HS-5 (cell line): ENCODE measurements around the gene ADAM15.

ENCODE experiments used
- DNase-seq: peaks from one replicate; pipeline ENCODE4 v3.0.0-alpha.2; 2012; ENCODE audit warnings: low read depth

The ADAM15 gene

DNA sequence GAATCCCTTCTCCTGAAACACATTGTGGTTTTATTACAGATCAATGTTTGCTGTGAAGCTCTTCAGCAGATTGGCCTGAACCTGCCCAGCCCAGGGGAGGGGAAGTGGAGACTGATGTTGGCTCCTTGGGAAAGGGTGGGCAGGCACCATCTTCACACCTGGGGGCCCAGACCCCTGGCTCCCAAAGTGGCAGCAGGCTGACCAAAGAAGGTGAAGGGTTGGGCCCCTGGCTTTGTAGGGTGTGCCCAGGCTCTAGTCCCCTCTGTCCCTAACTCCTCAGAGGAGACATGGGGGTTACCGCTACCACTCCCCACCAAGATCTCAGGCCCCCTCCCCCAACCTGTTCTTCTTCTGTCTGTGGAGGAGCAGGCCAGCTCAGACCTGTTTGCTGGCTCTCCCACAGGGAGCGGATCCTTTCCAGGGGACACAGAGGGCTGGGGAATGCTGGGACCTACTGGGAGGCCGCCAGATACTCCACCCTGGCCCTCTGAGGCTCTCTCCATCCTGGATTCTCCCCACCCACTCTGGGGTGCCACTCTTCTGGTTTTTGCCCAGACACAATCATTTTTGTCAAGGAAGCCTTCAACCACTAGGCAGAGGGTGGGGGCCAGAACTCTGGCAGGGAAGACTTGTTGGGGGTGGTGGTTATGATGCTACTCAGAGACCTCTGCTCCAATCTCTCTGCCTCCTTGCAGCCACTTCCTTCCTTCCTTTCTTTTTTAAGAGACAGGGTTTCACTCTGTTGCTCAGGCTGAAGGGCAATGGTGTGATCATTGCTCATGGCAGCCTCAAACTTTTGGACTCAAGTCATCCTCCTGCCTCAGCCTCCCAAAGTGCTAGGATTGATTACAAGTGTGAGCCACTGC is 22.5 kb downstream of the ADAM15 start:
- no peak for DNase-seq

DNA sequence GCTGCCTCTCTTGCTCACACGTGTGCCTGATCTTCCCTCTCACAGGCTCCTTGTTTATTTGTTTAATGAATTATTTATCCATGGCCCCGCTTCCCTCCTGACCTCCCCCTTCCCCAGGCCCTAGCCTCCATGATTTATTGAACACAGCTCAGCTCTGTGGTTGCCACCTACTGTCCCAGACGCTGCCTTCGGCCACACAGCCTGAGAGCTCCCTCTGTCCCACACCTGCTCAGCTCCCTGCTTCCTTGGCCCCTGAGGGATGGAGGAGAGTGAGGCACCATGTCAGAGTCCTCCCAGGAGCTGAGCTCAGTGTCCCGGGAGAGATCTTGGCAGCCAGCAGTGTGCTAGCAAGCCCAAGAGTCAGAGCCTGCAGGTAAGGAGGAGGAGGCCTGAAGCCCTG is 24.4 kb downstream of the ADAM15 start:
- DNase-seq = no peak

DNA sequence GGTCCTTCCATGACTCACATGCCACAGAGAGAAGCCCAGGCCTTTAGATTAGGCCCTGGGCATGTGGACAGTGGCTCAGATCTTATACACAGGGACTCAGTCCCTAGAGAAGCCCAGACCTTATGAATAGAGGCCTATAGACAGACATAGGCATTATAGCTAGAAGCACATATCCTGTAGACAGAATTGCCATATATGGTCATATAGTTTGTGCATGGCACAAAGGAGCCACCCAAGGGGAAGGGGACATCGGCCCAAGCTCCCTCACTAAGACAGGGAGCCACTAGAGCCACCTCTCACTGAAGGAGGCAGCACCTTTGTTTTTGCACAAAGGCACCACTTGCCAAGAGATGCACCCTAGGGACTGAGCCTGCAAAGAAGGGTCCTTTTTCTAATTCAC is 25.3 kb downstream of the ADAM15 start:
- DNase-seq = no peak

DNA sequence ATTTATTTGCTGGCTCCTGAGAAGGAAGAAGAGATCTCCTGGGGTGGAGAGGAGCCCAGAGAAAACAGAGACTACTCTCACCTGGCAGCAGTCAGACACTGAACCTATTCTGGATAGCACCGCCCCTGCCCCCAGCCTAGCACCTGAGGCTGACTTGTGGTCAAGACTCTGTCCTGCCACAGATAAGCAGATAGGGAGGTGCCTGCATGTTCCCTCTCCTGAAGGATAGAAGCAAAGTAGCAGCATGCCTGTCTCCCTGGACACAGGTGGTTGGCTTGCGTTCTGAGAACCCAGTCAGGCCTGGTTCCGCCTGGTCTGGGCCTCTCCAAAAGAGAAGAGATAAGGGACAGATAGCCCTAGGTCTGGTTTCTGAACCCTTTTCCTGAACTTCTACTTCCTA is 26.2 kb downstream of the ADAM15 start:
- no peak for DNase-seq

DNA sequence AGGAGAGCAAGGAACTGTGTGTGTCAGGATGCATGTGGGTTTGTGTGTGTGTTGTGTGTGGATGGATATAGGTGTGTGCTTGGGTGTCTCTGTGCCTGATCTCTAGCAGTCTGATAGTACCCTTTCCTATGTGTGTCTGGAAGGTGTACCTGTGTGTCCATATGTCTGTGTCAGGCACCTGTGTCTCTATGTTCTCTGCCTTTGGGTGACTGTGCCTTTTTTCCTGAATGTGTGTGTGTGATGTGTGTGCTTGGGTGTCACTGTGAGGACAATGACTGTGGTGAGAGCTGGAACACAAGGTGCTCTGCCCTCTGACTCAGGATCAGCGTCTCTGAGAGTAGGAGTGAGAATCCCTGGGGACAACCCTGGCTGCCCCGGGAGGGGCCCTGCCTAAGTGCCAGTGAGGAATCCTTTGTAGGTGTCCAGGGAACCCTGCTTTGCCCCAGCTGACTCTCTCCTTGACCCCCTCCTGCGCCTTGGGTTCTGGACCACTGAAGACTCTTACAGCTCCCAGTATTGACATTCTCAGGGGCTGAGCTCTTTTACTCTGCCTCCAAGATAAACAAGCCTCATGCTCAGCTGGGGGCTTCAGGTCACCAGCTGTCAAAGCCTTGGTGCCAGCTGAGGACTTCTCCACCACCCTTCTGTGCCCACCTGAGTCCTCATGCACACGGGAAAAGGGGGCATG is 26.8 kb downstream of the ADAM15 start:
- DNase-seq = no peak

DNA sequence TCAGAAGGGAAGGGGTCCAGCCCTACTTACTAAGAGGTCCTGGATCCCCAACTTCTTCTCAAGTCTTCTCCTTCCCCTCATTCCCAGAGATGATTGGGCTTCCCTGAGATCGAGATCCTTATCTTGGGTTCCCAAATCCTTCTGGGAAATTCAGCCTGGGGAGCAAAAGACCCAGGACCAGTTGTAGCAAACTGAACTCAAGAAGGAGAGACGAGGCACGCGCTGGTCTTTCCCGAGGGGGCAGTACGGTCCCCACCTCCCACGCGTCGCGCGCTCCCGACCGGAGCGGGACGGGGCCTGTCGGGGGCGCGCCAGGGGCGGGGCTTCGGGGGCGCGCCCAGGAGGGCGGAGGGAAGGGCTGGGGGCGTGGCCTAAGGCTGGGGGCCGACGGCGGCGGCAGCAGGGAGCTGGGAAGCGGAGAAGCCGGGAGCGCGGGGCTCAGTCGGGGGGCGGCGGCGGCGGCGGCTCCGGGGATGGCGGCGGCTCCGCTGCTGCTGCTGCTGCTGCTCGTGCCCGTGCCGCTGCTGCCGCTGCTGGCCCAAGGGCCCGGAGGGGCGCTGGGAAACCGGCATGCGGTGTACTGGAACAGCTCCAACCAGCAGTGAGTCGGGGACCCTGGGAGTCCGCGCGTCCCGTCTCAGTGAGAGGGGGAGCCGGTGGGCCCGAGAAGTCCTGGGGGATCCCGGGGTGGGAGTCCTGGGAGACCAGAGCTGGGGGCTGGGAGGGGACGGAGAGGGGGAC is 27.5 kb downstream of the ADAM15 start, which contains the start of gene EFNA3:
EFNA3 (plus strand) TSS at position 369 of the 741 bp plus-strand sequence; CDS start at position 474, 105 bp downstream.
- DNase-seq = no peak

DNA sequence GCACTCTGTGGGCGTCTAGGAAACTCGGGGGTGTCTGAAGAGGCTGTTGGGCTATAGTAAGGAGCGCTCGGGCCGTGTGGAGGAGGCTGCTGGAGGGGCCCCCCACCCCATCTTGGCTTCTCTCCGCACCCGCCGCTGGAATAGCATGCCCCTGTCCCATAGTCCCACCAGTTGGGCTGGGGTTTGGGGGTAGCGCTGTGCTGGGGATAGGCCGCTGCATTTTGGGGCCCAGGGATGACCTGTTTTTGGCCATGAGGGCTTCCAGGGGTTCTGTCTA is 28.0 kb downstream of the ADAM15 start:
- no peak for DNase-seq

DNA sequence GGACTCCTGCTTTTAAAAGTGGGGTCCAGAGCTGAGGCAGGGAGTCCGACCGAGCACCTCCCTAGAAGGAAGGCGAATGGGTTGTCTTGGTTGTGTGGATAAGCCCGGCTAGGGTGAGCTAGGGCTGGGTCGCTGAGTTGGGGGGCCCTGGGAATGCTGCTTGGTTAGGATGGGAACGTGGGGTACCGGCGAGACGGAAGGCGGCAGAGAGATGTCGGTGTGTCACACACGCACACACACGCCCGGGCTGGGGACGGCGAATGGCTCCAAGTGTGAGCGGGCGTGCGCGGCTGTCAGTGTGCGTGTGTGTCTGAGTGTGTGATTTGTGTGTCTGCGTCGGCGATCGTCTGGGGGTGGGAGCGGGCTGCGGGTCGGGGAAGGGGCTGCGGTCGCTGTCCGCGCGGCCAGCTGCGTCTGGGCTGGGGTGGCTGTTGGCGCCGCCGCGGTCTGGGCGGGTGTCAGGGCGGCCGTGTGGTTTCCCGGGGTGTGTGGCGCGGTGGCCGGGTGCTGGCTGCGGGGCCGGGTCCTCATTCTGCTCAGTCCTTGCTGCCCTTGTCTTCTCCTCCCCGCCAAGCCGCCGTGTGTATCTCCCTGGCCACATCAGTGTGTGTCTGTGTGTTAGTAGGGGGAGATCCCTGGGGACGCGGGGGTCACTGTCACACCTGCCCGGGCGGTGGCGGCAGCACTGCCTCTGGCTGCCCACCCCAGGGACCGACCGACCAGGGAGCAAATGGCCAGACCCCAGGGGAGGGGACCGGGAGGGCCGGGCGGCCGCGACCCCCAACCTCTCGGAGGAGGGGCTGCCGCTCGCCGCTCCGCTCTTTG is 28.6 kb downstream of the ADAM15 start:
- no peak for DNase-seq

DNA sequence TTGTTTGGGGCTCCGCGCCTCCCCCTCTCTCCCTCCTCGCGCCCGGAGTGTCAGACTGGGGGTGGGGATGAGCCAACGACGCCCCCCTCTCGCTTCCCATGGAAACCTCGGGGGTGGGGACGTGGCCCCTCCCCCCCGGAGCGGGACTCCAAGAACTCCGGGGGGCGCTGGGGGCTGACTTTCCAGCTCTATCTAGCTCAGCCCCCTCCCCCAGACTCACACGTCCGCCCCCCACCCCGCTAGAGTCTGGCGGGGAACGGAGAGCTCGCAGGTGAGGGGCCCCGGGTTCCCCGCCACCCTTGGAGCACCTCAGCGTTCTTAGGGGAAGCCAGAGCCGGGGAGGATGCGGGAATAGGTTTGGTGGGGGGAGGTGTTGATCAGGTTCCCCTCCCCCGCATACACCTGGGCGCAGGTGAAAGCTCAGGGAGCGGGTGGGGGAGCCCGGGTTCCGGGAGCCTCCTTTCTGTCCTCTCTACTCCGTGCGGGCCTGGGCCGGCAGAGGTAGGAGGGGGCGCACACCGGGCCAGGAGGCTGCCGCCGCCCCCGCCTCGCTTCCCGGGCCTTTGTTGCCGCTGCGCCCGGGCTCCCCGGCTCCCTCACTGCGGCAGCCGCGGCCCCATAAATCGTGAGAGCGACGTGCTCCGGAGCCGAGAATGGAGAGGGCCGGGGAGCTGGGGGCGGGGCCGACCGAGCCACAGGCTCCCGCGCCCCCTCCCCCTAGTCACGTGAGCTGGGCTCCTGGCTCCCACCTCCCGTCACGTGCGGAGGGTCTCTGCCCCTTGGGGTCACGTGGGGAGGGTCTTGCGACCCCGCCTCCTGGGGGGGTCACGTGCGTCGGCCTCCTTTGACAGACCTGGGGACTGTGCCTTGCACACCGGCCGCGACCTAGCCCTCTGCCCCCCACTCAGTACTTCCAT is 29.5 kb downstream of the ADAM15 start:
- no peak for DNase-seq

DNA sequence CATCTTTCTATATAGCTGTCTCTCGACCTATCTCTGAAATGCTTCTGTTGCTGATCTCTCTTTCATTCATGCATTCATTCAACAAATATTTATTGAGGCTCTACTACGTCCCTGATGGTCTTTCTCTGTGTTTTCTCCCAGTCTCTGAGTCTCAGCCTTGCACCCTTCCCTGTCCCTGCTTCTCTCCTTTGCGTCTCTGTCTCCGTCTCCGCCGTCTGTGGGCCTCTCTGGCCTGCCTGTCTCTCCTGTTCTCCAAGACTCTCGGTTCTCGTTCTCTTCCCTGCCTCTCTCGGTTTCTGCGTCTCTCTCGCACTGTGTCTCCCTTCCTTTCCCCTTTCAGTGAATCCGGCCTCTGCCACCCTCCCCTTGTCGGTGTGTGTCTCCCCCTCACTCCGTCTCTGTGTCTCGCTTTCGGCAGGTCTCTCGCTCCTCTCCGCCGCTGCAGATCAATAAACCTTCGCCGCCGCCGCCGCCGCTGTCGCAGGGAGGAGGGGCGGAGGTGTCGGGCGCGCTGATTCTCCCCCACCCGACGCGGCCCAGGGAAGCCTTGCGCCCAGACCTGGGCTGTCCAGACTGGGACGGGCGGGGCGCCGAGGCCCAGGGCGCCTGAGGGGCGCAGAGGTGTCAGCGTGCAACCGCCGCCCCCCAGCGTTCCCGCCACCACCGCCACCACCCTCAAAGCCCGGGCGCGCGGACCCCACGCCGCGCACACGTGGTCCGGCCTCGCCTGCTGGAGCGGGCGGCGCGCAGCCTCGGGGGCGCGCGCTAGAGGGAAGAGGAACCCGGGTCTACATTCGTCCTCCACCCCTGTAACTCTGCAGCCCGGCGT is 30.6 kb downstream of the ADAM15 start:
- no peak for DNase-seq

DNA sequence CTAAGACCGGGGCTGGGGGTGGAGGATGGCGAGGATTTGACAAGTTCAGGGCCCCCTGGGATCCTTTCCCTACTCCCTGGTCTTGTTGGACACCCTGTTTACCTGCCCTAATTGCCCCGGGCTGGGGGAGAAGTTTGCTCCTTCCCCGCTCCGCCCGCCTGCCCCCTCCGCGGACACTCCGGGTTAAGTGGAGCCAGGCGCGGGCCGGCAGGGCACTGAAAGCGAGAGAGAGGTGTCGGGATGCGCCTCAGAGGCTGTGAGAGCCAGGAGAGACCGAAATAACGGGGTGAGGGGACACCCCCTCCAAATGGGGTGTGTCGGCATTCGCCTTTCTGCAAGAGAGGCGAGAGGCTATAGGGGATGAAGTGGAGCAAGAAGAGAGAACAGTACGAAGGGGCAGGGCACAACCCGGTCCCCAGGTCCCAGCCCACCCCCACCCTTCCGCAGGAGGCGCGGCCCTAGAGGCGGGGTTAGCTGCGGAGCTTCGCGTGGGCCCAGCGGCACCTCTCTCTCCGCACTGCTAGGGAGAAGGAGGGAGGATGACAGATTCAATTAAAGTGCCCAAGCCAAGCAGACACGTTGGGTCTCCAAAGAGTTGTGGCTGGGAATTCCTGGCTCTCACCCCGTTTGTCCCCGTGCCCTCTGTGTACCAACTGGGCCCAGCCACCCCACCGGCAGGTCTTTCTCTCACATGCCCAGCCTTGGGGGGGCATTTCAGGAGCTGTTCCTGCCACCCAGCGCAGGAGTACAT is 31.4 kb downstream of the ADAM15 start:
- DNase-seq = no peak

DNA sequence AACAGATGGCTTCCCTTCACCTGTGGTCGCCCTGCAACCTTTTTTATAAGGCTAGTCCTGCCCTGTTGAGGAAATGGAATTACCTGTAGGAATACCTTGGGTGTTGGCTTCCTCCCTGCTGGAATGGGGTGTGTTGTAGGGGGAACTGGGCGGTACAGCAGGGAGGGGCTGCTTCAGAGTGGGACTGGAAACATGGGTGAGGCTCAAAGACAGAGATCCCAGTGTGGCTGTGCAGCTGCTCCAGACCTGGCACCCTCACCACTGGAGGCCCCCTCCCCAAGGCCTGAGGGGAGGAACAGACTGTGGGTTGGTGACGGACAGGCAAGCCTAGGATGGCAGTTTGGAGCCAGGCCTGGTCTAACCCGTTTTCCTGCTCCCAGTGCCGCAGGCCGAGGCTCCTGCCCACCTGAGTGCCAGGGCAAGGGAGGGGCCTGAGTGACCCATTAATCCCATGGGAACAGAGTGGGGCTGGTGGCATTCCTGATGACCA is 32.0 kb downstream of the ADAM15 start:
- DNase-seq = no peak

DNA sequence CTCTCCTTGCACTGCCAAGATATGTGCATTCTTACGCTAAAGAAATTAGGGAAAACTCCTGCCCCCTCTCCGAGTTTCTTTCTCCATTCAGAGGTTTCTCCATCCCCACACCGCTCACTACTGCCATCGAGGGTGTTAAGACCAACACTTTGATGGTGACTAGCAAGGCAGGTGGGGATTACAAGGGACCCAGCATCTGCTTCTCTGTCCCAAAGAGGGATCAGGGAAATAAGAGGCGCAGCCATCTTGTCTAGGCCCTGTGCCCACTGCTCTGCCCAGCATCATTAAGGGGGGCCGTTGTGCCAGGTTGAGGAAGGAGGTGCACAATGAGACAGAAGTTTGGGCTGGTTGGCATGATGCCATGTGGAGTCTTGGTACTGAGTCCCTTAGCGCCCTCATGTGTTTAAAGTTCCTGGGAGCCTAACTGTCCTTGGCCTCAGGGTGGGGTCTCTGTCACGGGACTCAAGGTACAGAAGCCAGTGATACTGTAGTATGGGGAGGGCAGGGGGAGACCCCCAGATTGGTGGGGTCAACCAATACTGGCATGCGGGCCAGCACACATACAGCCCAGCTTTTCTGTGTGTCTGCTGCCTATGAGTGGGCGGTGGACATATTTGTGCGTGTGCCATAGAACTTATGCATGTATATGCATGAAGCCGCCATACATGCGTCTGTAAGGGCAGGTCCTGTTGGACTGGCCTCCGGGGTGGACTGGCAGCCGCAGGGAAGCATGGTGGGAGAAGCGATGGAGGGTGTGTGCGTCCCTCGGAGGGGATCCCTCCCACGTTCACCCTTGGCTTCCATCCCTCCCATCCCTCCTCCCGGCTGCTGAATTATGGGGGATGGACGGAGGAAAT is 33.0 kb downstream of the ADAM15 start:
- no peak for DNase-seq

DNA sequence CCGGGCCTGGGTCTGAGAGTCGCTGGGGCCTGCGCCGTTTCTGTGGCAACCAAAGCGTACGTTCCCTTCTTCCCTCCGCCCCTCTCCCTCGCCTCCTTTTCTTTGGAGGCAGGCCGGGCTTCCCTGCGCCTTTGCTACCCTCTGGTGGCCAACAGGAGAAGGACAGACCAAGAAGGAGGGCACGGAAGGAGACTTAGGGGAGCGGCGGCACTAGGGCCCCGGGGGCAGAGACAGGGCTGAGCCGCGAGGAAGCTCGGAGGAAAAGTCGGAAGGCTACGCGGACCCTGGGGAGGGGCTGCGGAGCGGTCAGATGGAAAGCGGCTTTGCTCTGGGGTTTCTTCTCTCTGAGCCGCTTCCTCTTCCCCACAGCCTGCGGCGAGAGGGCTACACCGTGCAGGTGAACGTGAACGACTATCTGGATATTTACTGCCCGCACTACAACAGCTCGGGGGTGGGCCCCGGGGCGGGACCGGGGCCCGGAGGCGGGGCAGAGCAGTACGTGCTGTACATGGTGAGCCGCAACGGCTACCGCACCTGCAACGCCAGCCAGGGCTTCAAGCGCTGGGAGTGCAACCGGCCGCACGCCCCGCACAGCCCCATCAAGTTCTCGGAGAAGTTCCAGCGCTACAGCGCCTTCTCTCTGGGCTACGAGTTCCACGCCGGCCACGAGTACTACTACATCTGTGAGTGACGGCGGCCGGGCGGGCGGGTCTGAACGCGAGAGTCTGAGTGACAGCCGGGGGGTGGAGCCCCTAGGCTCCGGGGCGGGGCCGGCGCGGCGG is 33.8 kb downstream of the ADAM15 start:
- DNase-seq = peak; percentile 90

DNA sequence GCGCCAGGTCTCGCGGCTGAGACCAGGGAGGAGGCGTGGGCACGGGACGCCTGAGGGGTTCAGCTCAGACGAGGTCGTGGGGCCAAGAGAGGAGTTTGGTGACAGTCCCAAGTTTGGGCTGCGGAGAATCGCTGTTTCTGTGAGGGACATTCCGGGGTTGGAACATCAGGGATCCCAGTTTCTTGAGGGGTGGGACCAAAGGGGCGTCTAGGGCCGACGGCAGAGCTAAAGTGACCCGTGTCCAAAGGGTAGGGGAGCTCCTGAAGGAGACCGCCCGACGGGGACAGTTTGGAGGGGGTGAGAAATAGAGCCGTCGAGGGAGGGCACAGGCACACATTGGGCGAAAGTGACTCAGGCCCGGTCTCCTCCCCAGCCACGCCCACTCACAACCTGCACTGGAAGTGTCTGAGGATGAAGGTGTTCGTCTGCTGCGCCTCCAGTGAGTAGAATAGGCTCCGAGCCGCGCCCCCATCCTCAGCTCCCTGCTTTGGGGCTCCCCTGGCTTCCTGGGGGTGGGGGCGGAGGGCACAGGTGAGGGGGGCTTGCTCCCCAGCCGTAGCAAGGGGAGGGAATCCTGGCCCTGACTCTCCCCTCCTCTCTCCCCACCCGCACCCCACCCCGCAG is 34.5 kb downstream of the ADAM15 start:
- DNase-seq = no peak

DNA sequence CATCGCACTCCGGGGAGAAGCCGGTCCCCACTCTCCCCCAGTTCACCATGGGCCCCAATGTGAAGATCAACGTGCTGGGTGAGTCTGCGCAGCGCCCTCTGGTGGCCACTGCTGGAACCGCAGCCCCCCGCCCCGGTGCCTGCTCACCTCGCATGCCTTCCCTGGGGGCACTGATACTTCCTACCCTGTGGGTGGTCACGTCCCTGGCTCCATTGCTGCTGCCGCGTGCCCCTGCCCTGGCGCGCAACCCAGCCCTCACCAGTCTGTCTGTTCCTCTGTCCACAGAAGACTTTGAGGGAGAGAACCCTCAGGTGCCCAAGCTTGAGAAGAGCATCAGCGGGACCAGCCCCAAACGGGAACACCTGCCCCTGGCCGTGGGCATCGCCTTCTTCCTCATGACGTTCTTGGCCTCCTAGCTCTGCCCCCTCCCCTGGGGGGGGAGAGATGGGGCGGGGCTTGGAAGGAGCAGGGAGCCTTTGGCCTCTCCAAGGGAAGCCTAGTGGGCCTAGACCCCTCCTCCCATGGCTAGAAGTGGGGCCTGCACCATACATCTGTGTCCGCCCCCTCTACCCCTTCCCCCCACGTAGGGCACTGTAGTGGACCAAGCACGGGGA is 35.1 kb downstream of the ADAM15 start:
- DNase-seq = no peak
